Pancreas (tissue), 10 donors: Measurements from ENCODE around the gene TMX4. TPM values are rescaled to one million over a fixed set of nuclear protein-coding genes. Genes with fewer than 3 reads are reported as not detected.

Source experiments
- ATAC-seq, 4 donors: fragments of 200-7000 bp; cut with Tn5 transposase; one replicate each; pipeline versions ENCODE4 v1.8.0 to v1.9.1; 2020; ENCODE audit warnings: mild to moderate bottlenecking in 4 of 4, moderate library complexity in 4 of 4
- DNase-seq, 6 donors: peaks; one replicate each; pipeline ENCODE4 v3.0.0-alpha.2; 2020
- FAIRE-seq: peaks from 2 replicates; lab custom pipeline; 2012; peaks lifted over from hg19 to GRCh38; lab: Jason Lieb, UNC
- H3K27ac ChIP-seq, 4 donors: fragments of 200-600 bp; sonication (generic); 1 replicate in 3 of 4; 2 replicates in 1 of 4; pipeline versions ENCODE4 v1.5.0 to v1.8.0; 2020
- H3K27me3 ChIP-seq, 4 donors: fragments of 200-600 bp; one replicate each; pipeline ENCODE4 v1.8.0; 2021
- H3K36me3 ChIP-seq, 3 donors: fragments of 200-600 bp; sonication (generic) in 1 of 3; one replicate each; pipeline versions ENCODE4 v1.5.0 to v1.8.0; 2020 to 2021
- H3K4me1 ChIP-seq, 3 donors: fragments of 200-600 bp; one replicate each; pipeline ENCODE4 v1.8.0; 2021
- H3K4me3 ChIP-seq, 4 donors: fragments of 200-600 bp; sonication (generic) in 2 of 4; one replicate each; pipeline versions ENCODE4 v1.5.0 to v1.8.0; 2020 to 2021
- H3K9me3 ChIP-seq, 4 donors: fragments of 200-600 bp; one replicate each; pipeline ENCODE4 v1.8.0; 2021
- CTCF ChIP-seq, 4 donors: fragments of 200-600 bp; sonication (generic) in 3 of 4; IDR thresholded peaks; one replicate each; pipeline versions ENCODE4 v1.5.0 to v1.8.0; 2021; ENCODE audit warnings: antibody characterized with exemption in 4 of 4
- WGBS, 2 donors: extraction: QIAGEN DNeasy Blood & Tissue Kit; methylation state at CpG; one replicate each; pipeline ENCODE4 v1.1.7; 2013; 5-methylcytosine and 5-hydroxymethylcytosine counted together
- intact Hi-C, 3 donors: fragments of 100-400 bp; cut with DNase I; formaldehyde crosslinking; loops; one replicate each; pipeline versions ENCODE4 v1.11.1 to v1.14.2; 2022
- polyA plus RNA-seq, 2 donors: library from polyadenylated mRNA; stranded (reverse); fragments of 200-250 nt; gene quantifications; one replicate each; pipeline ENCODE4 v1.2.3, GENCODE V29; 2013
- total RNA-seq, 6 donors: library from RNA; stranded (reverse); fragmentation: NEBNext Ultra II Directional in 4 of 6; extraction: Animal tissue kit (Norgen Biotek cat#: 25700) in 4 of 6; gene quantifications; one replicate each; pipeline versions ENCODE4 v1.2.1 to v1.2.4, GENCODE V29; 2021 to 2023
- donor health status: healthy with polysubstance abuse.
- donor health status: DM: no; HTN: no; CAD: no; lungs with moderate emphysema.
- donor health status: DM: no; HTN: no; CAD: no.
- donor health status: control.
- donor health status: control.
- donor health status: Bipolar disorder and iron deficiency.
- donor health status: DM: yes; HTN: yes; CAD: no.
- donor health status: DM: no; HTN: no; CAD: no.
- donor health status: DM: no; HTN: no; CAD: no.
- donor health status: DM: yes; HTN: yes; CAD: no.

Gene TMX4
- total and polyA plus RNA-seq, 8 donors: 5.6 to 31.6 (median 23.9) TPM

- intact Hi-C loops: no loop called here
- Histone ChIP-seq H3K4me3 (no peak overlapping the region), H3K27ac (no peak overlapping the region), H3K9me3 (no peaks in the 10 kb centered on the region), H3K27me3 (peaks cover 0 to 4% (median 0%) of the 10 kb centered on the region in 4 donors), H3K4me1 (no peaks in the 10 kb centered on the region), H3K36me3 (no peaks in the 10 kb centered on the region)
- 61 to 68% methylated on average over 6 of the region's 6 CpGs for WGBS, 2 donors
- FAIRE-seq (no peak), DNase-seq (no peak), ATAC-seq (no peak)
- TF ChIP-seq CTCF (IDR thresholded peaks at IDR 0.05): no peak
Observed at GRCh38 chr20:8062756-8063155, 43.2 kb upstream of the TMX4 start.

GRCh38 chr20:8061861-8062518, 42.4 kb upstream of the TMX4 start:
- WGBS, 2 donors: 69 to 73% methylated on average over 5 of the region's 5 CpGs
- ATAC-seq: no peak

GRCh38 chr20:8060977-8061376, 41.4 kb upstream of the TMX4 start:
- H3K4me3 ChIP-seq: no peak overlapping the region
- no peak for ATAC-seq
- no peak for DNase-seq
- no peak for FAIRE-seq
- no peak overlapping the region for H3K27ac ChIP-seq
- no peak for TF ChIP-seq CTCF (IDR thresholded peaks at IDR 0.05)
- intact Hi-C loops: no loop called here
- no peaks in the 10 kb centered on the region for H3K27me3 ChIP-seq
- H3K9me3 ChIP-seq: no peaks in the 10 kb centered on the region
- H3K36me3 ChIP-seq: no peaks in the 10 kb centered on the region
- no peaks in the 10 kb centered on the region for H3K4me1 ChIP-seq

More at GRCh38 chr20:8061861-8062518, 42.4 kb upstream of the TMX4 start:
- FAIRE-seq: no peak
- Histone ChIP-seq H3K4me1 (no peaks in the 10 kb centered on the region), H3K36me3 (no peaks in the 10 kb centered on the region), H3K27ac (no peak overlapping the region), H3K9me3 (no peaks in the 10 kb centered on the region), H3K4me3 (no peak overlapping the region), H3K27me3 (no peaks in the 10 kb centered on the region)
- DNase-seq: no peak
- intact Hi-C loops: no loop called here
- no peak for TF ChIP-seq CTCF (IDR thresholded peaks at IDR 0.05)

GRCh38 chr20:8057871-8058270, 38.3 kb upstream of the TMX4 start:
- H3K36me3 ChIP-seq: no peaks in the 10 kb centered on the region
- intact Hi-C loops: loop anchor here in 1 of 3 donors (10.0 kb wide), 1 partner anchor 657 kb away; no protein-coding TSS in a partner anchor

More at GRCh38 chr20:8057871-8058270, 38.3 kb upstream of the TMX4 start:
- Histone ChIP-seq H3K9me3 (no peaks in the 10 kb centered on the region), H3K4me1 (no peaks in the 10 kb centered on the region), H3K27ac (no peak overlapping the region), H3K27me3 (no peaks in the 10 kb centered on the region), H3K4me3 (no peak overlapping the region)
- no peak for FAIRE-seq
- no peak for ATAC-seq
- DNase-seq: no peak
- WGBS, 2 donors: 57 to 59% methylated on average over 3 of the region's 3 CpGs
- no peak for TF ChIP-seq CTCF (IDR thresholded peaks at IDR 0.05)
